ENCODE measurements around the gene DNAH7.

The DNAH7 gene

DNA sequence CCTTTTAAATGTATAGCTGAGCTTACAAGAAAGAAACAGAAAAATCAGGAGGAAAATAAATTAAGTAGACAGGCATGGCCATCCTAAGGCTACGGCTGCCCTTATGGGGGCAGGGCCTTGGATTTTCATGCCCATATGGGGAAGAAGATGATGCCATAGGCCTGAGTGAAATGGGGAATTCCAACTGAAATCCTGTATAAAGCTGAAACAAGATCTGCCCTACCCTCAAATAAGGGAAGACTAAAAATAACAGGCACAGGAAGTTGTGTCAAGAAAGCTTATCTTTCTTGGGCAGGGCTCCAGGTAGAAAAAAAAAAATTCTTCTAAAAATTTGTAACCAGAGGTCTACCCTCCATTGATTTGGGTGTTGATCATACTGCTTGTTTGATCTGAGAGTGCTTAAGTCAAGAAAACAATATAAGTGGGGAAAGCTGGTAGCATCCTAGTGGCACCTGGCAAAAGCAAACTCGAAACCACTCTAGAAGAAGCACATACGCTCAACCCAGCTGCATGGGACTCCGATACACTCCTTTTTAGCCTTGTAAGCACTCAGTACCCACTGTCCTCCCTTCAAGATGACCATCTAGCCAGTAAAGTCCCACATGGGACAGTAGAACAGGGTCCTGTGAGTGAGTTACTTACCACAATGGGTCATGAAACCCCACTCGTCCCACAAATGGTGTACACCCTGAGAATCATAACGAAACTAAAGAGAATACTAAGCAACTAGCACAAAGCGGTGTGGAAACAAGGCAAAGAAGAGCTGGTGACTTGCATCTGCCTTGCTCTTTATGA is 22.3 kb downstream of the DNAH7 start:
- Histone ChIP-seq H3K4me3 (ENCODE audit: low read depth, low read length) (no peak overlapping the region), H3K4me1 (peaks cover 2% of the 10 kb centered on the region), H3K36me3 (ENCODE audit: control insufficient read depth, insufficient read depth, low read length) (no peaks in the 10 kb centered on the region), H3K79me2 (no peaks in the 10 kb centered on the region), H2AFZ (no peak overlapping the region), H3K27ac (no peak overlapping the region), H3K4me2 (ENCODE audit: low read length) (no peak overlapping the region), H3K9ac (no peak overlapping the region), H3K27me3 (ENCODE audit: control insufficient read depth, insufficient read depth, low read length) (no peaks in the 10 kb centered on the region), H3K9me3 (ENCODE audit: control insufficient read depth, low read length) (no peaks in the 10 kb centered on the region)
- TF ChIP-seq, protein P1, sequence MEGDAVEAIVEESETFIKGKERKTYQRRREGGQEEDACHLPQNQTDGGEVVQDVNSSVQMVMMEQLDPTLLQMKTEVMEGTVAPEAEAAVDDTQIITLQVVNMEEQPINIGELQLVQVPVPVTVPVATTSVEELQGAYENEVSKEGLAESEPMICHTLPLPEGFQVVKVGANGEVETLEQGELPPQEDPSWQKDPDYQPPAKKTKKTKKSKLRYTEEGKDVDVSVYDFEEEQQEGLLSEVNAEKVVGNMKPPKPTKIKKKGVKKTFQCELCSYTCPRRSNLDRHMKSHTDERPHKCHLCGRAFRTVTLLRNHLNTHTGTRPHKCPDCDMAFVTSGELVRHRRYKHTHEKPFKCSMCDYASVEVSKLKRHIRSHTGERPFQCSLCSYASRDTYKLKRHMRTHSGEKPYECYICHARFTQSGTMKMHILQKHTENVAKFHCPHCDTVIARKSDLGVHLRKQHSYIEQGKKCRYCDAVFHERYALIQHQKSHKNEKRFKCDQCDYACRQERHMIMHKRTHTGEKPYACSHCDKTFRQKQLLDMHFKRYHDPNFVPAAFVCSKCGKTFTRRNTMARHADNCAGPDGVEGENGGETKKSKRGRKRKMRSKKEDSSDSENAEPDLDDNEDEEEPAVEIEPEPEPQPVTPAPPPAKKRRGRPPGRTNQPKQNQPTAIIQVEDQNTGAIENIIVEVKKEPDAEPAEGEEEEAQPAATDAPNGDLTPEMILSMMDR (IDR thresholded peaks at IDR 0.05) = no peak

DNA sequence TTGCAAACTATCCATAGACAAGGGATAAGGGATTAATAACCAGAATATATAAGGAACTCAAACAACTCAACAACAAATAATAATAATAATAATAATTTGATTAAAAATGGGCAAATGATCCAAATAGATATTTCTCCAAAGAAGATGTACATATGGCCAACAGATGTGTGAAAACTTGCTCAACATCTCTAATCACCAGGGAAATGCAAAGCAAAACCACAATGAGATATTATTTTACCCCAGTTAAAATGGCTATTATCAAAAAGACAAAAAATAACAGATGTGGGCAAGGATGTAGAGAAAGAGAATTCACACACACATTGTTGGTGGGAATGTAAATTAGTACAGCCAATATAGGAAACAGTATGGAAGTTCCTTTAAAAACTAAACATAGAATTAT is 26.9 kb downstream of the DNAH7 start:
- Histone ChIP-seq H3K36me3 (ENCODE audit: control insufficient read depth, insufficient read depth, low read length) (no peaks in the 10 kb centered on the region), H2AFZ (no peak overlapping the region), H3K9ac (no peak overlapping the region), H3K79me2 (no peaks in the 10 kb centered on the region), H3K4me1 (peaks cover 2% of the 10 kb centered on the region), H3K27ac (no peak overlapping the region), H3K9me3 (ENCODE audit: control insufficient read depth, low read length) (no peaks in the 10 kb centered on the region), H3K4me2 (ENCODE audit: low read length) (no peak overlapping the region), H3K4me3 (ENCODE audit: low read depth, low read length) (no peak overlapping the region), H3K27me3 (ENCODE audit: control insufficient read depth, insufficient read depth, low read length) (no peaks in the 10 kb centered on the region)
- TF ChIP-seq, protein P1 (IDR thresholded peaks at IDR 0.05) = no peak

DNA sequence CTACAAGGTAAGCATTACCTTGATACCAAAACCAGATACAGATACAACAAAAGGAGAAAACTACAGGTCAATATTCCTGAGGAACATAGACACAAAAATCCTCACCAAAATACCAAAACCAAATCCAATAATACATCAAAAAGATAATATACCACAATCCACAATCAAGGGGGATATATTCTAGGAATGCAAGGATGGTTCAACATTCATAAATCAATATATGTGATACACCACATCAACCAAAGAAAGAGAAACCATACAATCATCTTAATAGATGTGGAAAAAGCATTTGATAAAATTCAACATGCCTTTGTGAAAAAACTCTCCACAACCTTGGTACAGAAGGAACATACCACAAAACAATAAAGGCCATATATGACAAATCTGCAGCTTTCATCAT is 28.4 kb downstream of the DNAH7 start:
- no peaks in the 10 kb centered on the region for H3K79me2 ChIP-seq
- H3K4me2 ChIP-seq (ENCODE audit: low read length) = no peak overlapping the region
- H3K27me3 ChIP-seq (ENCODE audit: control insufficient read depth, insufficient read depth, low read length) = no peaks in the 10 kb centered on the region
- H3K9ac ChIP-seq = no peak overlapping the region
- no peak overlapping the region for H3K4me3 ChIP-seq (ENCODE audit: low read depth, low read length)
- H3K9me3 ChIP-seq (ENCODE audit: control insufficient read depth, low read length) = no peaks in the 10 kb centered on the region
- H3K4me1 ChIP-seq = no peaks in the 10 kb centered on the region
- TF ChIP-seq, protein P1 (IDR thresholded peaks at IDR 0.05) = no peak
- H3K27ac ChIP-seq = no peak overlapping the region
- H3K36me3 ChIP-seq (ENCODE audit: control insufficient read depth, insufficient read depth, low read length) = no peaks in the 10 kb centered on the region
- no peak overlapping the region for H2AFZ ChIP-seq

DNA sequence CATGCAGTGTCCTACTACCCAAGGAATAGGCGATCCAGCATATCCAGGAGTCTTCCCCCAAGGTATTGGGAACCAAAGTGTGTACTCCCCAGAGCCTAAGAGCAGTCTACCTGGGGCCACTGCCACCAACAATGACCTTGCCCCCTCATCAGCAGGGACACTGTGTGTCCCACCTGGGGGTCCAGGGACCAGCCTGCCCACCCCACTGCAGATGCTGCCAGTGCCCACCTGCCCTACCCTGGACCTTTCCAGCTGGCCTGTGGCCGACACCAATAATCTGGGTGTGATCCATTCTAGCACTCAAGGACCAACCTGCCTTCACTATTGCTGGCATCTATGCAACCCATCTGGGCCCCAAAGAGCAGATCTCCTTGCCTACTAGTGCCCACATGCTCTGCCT is 32.2 kb downstream of the DNAH7 start:
- TF ChIP-seq, protein P1 (IDR thresholded peaks at IDR 0.05) = no peak
- no peak overlapping the region for H3K4me2 ChIP-seq (ENCODE audit: low read length)
- no peaks in the 10 kb centered on the region for H3K4me1 ChIP-seq
- no peaks in the 10 kb centered on the region for H3K27me3 ChIP-seq (ENCODE audit: control insufficient read depth, insufficient read depth, low read length)
- H3K9ac ChIP-seq = no peak overlapping the region
- no peak overlapping the region for H3K27ac ChIP-seq
- H3K4me3 ChIP-seq (ENCODE audit: low read depth, low read length) = no peak overlapping the region
- H3K79me2 ChIP-seq = no peaks in the 10 kb centered on the region
- no peaks in the 10 kb centered on the region for H3K9me3 ChIP-seq (ENCODE audit: control insufficient read depth, low read length)
- no peaks in the 10 kb centered on the region for H3K36me3 ChIP-seq (ENCODE audit: control insufficient read depth, insufficient read depth, low read length)
- no peak overlapping the region for H2AFZ ChIP-seq

DNA sequence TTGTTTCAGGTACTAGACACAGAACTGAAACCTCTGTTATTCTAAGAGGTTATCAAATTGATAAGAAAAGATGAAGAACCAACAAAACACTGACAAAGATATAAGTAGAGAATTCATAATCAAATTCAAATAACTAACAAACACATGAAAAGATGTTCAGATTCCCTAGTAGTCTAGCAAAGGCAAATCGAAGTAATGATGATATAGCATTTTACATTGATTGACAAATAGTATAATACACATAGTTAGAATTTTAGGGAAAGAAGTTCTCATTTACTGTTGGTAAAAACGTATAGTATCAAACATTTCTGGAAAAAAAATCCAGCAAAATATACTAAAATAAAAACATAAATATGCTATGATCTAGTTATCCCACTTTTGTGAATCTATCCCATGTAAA is 50.6 kb downstream of the DNAH7 start:
- no peak overlapping the region for H3K4me2 ChIP-seq (ENCODE audit: low read length)
- H3K9me3 ChIP-seq (ENCODE audit: control insufficient read depth, low read length) = no peaks in the 10 kb centered on the region
- no peak overlapping the region for H3K4me3 ChIP-seq (ENCODE audit: low read depth, low read length)
- H3K79me2 ChIP-seq = no peaks in the 10 kb centered on the region
- H3K36me3 ChIP-seq (ENCODE audit: control insufficient read depth, insufficient read depth, low read length) = no peaks in the 10 kb centered on the region
- no peak overlapping the region for H2AFZ ChIP-seq
- TF ChIP-seq, protein P1 (IDR thresholded peaks at IDR 0.05) = no peak
- H3K4me1 ChIP-seq = no peaks in the 10 kb centered on the region
- H3K9ac ChIP-seq = no peak overlapping the region
- H3K27me3 ChIP-seq (ENCODE audit: control insufficient read depth, insufficient read depth, low read length) = no peaks in the 10 kb centered on the region
- H3K27ac ChIP-seq = no peak overlapping the region

Data from parathyroid adenoma (tissue), 2 donors.